Measurements from ENCODE around the gene WDFY1.
"Not testable (repeated sequence)": the region's sequence is repeated elsewhere in the genome, so short reads cannot be mapped to it uniquely, and the experiment has no call there.

WDFY1 gene

DNA sequence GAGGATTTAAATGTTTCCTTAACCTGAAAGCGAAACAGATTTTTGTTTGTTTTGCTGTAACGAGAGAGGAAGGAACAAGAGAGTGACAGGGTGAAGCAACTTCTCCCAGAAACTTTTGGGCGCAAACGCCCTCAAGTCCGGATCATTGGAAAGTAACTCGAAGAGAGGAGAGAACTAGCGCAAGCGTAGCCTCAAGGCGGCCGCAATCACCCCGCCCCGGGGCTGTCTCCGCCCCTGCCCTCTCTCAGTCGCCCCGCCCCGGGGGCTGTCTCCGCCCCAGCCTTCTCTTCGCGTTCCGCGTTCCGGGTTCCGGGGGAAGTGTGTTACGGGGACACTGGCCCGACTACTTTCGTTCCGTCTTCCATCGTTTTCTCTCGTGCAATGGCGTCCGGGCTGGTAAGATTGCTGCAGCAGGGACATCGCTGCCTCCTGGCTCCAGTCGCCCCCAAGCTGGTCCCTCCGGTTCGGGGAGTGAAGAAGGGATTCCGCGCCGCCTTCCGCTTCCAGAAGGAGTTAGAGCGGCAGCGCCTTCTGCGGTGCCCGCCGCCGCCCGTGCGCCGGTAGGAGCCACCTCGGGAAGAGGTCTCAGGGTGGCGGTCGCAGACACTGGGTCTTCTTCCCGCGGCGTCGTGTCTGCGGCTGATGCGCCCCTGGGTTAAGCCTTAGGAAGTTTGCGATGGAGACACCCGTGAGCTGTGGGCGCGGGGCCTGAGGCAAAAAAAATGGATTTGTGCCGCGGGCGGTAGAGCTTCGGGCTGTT lies 12.1 kb upstream of the WDFY1 start, which contains the start of gene MRPL44:
MRPL44 (plus strand) TSS at position 372 of the 760 bp plus-strand sequence; CDS start at position 382, 10 bp downstream.
- peak; percentile 99 for DNase-seq (ENCODE audit: low read depth)

DNA sequence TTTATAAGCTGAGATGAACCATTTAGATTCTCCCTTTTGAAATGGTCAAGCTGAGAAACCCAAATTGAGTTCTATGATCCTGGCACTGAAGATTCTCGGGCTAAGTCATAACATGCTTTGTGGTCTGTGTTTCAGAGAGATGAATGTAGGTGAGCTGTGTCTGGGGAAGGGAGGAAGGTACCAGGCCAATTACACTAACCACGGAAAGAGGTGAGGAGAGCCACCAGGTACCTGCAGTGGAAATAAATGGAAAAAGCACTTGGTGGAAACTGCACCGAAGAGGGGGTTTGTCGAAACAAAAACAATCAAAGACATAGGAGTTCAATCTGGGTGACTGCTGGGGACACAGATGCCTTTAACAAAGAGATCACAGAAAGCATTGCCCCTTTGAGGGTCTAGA lies 11.2 kb upstream of the WDFY1 start:
- no peak for DNase-seq (ENCODE audit: low read depth)

DNA sequence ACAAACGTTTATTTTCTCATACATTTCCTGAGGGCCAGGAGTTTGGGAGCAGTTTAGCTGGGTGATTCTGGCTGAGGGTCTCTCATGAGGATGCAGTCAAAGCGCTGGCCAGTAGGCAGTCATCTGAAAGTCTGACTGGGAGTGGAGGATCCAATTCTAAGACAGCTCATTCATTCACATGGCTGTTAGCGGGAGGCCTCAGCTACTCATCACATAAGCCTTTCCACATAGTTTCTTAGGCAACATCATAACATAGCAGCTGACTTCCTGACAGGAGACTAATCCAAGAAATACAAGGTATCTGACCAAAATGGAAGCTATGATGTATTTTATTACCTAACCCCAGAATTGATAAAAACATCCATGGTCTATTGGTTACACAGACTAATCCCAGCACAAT lies 9.3 kb upstream of the WDFY1 start:
- no peak for DNase-seq (ENCODE audit: low read depth)

DNA sequence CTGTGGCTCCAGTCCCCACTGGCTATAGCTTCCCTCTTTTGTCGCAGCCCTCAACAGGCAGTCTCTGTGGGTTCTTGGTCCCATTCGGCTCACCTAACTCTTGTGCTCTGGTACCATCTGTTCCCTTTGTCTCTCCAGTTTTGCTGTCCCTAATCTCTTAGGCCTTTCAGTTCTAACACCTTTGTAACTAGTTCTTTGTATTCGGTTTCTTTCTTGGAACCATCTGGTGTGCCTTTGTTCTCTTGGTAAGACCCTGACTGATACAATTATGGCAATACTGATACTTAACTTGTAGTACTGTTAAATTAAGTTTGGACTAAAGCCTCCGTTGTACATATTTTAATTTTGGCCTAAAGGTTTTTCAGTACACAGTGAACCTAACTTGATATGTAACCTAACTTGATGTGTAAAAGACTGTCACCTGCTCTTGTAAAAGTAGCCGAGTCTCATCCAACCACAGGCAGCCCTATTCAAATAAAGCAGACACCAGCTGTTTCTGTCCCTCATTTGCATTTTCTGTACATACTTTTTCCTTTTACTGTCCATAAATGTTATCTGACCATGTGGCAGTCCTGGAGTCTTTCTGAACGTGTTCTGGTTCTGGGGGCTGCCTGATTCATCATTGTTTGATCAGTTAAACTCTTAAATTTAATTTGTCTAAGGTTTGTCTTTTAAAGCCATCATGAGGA lies 7.3 kb upstream of the WDFY1 start:
- no peak for DNase-seq (ENCODE audit: low read depth)

DNA sequence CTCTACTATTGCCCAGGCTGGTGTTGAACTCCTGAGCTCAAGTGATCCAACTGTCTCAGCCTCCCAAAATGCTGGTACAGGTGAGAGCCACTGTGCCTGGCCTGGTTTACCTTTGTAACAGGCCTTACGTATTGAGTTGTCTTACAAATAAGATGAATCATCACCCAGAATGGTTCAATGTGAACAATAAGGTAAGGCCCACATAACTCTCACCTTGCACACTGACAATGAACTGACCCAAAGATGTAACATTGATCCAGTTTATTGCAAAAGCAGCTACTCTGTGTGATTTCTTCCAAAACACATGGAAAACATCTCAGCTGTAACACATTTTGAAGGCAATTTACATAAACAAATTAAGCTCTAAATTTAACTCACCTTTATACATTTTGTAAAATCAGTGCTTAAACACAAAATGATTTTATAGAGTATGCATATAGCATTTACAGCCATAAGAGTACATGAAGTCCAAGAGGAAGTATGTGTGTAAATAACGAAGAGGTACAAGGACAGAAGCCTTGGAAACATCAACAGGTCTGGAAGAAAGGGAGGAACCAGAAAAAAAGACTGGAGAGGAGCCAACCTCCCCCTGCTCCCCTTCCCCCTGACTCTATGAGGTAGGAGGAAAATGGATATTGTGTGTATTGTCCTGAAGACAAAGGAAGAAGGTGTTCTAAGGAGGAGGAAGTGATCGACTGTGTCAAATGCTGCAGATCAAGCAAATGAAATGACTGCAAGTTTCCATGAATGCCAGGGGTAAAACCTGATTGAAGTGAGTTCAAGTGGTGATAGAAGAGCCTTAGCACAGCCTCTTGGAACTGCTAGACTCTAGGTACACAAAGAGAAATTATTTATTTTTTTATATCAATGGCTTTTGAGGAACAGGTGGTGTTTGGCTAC lies 5.6 kb upstream of the WDFY1 start:
- DNase-seq (ENCODE audit: low read depth), result no peak

DNA sequence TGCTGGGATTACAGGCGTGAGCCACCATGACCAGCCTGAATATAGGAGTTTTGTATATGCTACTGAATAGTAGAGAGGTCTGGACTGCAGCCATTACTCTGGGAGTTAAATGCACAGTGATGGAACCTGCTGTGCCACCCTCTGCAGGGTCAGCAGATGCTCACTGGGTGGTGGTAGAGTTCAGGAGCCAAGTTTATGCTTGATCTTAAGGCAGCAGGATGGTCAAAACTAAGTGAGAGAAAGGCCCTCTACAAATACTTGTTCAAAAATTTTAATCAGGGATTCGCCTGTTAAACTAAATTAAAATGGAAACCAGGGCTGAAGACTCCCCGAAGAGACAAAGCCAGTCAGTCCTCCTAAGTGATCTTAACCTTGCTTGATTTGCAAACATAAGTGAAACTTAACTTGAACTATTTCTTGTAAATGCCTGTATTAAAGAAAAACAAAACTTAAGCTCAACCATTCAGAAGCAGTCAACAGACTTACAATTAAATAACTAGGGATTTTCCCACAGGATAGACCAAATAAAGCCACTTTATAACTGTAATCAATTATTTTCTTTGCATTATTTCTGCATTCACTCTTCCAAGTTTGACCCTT lies 4.2 kb upstream of the WDFY1 start:
- DNase-seq (ENCODE audit: low read depth), result no peak

DNA sequence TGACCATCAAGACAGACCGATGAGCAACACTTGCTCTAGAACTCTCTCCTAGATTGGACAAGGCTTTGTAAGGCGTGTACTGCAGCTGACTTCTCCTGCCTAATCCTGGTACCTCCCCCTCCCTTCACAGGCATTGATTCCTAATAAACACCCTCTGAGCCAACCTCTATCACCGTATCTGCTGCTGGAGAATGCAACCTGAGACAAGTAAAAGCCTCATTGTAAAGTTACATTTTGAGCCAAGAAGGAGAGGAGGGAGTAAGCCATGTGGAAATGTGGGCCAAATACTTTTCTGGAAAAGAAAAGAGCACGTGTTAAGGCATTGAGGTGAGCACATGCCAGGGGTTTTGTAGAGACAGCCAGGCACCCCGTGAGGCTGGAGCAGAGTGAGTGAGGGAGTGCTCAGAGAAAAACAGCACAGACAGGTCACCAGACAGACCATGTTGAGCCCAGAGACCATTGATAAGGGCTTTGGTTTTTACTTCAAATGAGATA lies 2.6 kb upstream of the WDFY1 start:
- no peak for DNase-seq (ENCODE audit: low read depth)

DNA sequence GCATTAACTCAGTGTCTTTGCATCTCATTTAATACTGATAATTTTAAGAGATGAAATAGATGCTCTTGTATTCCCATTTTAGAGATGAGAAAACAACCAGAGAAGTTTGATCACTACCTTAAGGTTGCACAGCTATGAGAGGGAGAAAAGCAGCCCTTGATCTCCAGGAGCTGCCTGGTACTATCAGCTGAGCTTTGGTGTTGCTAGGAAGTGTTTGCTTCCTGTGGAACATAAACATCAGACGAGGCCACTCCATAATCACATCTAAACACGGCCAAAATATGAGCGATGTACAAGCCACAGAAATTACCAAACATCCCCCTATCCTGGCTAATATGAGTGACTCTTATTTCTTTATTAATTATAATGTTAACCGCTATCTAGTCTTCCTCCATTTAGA lies 620 bp upstream of the WDFY1 start:
- DNase-seq (ENCODE audit: low read depth), result no peak

DNA sequence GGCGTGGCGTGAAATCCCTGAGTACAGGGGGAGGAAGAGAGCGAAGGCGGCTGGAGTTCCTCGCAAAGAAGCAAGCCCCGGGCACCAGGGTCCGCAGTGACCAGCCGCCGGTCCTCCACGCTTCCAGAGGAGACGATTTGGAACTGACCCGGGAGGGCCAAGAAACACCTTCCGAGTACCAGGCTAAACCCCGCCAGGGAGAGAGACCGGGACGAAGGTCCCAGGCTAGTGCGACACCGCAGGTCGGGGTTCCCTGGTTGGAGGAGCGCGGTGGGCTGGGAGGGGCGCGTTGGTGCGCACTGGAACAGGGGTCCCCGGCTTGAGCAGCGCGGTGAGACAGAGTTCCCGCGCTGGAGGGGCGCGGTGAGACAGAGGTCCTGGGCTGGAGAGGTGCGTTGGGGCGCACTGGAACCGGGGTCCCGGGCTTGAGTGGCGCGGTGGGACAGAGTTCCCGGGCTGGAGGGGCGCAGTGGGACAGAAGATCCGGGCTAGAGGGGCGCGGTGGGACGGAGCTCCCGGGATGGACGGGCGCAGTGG lies 901 bp downstream of the WDFY1 start:
- DNase-seq (ENCODE audit: low read depth), result no peak

DNA sequence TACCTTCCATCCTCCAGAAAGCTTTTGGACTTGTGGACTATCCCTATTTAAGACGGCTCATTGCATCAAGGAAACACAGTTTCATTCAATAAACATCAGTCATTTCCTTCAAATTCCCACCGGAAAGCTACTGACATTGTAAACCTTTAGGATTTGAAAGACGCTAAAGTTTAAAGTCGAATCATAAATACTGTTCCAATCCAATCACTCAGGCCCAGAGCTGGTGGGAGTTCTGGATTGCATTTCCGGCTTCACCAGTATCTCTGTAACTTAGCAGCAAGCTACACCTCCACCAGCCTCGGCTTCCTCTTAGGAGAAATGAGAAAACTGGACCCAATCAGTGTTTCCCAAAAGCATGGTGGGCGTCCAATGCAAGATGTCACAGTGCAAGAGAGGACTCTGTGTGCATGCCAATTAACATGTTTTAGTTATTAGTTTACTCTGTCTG lies 1.6 kb downstream of the WDFY1 start:
- no peak for DNase-seq (ENCODE audit: low read depth)

DNA sequence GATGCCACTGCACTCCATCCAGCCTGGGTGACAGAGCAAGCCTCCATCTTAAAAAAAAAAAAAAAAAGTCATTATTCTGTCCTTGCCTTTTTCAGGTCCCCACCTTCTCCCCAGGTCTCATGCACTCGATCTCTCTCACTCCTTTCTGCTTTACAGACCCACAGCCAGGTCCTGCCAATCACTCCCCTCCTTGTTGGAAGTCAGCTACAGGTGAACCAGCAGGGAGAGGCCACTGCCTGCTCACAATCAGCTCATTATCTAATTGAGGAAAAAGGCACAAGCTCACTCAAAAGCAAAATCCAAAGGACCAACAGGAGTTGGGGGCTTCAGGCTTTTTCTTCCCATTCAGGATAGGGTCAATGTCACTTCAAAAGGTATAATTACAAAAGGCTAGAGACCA lies 2.0 kb downstream of the WDFY1 start:
- DNase-seq (ENCODE audit: low read depth), result no peak

DNA sequence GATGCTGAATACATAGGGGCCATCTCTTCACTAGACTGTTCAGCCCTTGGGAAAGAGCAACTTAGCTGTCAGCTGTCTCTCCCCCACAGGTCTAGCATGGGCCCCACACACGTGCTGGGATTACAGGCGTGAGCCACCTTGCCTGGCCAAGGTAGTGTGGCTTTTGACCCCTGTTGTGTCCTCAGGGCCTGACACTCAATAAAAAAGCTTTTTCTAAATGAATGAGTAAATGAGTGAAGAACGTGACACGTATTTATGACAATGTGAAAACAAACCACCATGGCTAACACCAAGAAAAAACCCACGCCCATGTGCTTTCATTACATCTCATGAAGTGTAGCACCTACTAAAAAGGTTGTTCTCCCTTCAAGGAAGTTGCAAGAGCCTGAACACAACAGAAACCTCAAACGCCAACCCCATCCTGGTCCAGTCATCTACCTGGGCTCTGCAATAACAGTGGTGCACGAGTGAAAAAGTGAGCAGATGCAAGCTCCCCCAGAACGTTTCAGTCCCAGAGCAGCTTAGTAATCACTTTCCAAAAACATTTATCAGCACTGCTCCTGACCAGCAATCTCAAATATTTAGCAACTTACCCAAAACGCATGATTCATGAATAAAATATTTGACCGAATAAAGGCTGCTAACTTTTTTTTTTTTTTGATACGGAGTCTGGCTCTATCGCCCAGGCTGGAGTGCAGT lies 3.4 kb downstream of the WDFY1 start:
- peak; percentile 23 for DNase-seq (ENCODE audit: low read depth)

DNA sequence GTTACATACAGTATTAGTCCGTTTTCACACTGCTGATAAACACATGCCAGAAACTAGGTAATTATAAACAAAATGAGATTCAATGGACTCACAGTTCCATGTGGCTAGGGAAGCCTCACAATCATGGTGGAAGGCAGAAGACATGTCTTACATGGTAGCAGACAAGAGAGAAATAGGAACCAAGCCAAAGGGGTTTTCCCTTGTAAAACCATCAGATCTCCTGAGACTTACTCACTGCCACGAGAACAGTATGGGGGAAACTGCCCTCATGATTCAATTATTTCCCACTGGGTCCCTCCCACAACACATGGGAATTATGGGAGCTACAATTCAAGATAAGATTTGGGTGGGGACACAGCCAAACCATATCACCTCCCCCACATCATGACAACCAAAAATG lies 5.7 kb downstream of the WDFY1 start:
- not testable (repeated sequence) for DNase-seq (ENCODE audit: low read depth)

DNA sequence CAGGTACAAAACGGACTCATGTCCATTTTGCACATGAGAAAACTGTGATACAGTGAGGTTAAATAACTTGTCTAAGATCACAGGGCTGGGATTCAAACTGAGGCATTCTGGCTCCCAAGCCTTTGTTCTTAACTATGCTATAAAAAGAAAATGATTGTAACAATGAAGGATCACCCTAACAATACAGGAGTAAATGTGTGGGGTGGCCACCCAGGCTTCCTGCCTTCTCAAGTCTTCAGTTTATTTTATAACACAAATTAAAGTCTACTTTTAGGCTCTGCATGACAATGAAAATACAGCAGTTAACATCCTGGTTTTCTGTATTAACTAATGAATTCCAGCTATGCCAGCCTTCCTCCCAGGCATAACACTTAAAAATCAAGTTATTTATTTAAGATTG lies 7.6 kb downstream of the WDFY1 start:
- DNase-seq (ENCODE audit: low read depth), result no peak

DNA sequence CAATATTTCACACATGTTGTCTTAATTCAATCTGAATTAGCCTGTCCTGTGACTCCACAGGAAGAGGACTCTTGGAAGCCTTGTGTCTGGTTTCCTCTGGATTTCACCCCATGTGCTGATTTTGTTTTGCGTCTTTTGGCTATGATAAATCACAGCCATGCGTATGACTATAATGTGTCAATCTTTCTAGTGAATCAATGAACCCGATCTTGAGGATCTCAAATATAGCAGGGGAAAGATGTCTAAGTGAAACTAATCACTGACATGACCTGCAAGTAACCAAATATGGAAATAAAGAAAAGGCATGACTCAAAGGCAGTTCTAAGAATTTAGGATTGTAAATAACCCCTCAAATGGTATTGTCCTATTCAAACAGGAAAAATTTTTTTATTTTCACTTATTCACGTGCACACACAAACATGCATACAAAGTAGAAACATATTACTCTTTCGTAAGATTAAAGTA lies 8.2 kb downstream of the WDFY1 start:
- no peak for DNase-seq (ENCODE audit: low read depth)

DNA sequence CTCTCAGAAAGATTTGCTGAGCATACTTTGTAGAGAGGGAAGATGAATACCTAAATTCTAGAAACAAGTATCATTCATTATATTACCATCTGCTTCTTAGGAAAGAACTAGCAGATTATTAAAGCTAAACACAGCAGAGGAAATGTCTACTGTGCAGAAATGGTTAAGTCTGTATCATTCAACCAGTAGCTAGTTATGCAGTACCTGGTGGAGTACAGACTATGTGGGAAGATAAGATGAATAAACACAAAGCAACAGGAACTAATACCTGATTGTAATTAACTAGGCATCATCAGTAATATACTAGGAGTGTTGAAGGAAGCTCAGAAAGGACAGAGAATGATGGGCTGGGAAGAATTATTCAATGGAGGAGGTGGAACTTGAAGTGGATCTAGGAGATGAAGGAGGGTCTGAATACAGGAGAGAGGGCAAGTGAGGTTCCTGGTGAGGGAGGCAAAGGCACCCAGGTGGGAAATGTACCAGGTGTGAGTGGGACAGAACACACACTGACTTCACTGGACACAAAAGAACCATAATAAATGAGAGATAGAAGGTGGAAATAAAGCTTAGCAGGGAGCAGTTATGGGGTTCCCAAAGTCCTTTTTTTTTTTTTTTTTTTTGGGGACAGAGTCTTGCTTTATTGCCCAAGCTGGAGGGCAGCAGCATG lies 9.5 kb downstream of the WDFY1 start:
- DNase-seq (ENCODE audit: low read depth), result no peak

DNA sequence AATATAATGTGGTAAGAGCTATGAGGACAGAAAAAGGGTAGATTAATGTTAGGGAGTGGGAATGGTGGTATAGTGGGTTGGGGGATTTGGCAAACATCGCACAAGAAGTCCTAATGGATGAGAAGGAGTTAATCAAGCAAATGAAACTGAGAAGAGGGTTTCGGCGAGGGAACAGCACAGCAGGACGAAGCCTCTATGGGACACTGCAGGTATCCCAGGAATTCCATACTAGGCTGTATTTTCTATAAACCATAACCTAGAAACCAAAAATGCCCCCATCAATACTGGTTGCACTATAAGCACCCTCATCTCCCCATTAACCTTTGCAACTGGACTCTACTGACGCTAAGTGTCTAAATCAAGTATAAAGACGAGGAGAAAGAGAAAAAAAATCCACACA lies 10.3 kb downstream of the WDFY1 start:
- DNase-seq (ENCODE audit: low read depth), result no peak

DNA sequence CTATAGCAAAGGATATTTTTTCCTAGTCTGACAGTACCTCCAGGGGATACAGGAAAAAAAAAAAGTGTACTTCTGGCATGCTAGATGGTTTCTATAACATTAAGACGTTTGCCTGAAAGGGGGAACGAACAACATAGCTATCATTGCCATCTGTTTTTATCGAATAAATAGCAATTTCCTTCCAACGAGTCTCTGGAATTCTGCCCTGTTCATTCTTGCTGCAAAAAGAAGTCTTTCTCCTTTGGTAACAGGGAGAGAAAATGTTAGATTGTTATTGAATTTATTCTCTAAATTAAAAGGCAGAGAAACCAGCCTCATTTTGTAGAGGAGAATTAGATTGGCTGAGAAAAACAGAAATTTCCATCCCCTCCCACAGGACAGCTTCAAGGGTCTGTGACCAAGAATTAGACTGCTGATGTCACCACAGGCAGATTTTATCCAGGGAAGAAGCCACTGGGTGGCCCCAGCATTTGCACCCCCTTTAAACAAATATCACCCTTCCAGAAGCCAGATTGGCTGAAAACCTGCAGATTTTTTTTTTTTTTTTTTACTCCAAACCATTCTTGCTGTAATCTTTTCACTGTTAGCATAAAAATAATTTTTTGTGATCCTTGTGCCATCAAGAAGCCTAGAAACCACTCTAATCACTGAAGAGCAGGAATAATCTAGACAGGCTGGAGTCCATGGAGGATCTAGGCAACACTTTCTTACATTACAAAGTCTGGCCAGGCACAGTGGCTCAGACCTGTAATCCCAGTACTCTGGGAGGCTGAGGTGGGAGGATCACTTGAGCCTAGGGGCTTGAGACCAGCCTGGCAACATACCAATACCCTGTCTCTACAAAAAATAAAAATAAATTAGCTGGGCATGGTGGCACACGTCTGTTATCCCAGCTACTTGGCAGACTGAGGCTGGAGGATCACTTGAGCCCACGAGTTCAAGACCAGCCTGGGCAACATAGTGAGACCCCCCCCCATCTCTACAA lies 12.0 kb downstream of the WDFY1 start:
- DNase-seq (ENCODE audit: low read depth), result no peak
